GM12865 (cell line): ENCODE data around the gene USP53.

ENCODE experiments used
- DNase-seq: peaks from one replicate; pipeline ENCODE4 v3.0.0; 2010; ENCODE audit warnings: low read depth
- H3K4me3 ChIP-seq: 2 replicates; pipeline ENCODE4 v1.5.1; 2011; ENCODE audit warnings: mild to moderate bottlenecking, low read depth, low read length, control low read depth
- CTCF ChIP-seq: IDR thresholded peaks from 2 replicates; pipeline ENCODE4 v1.5.1; 2011; ENCODE audit warnings: low read length, control low read depth, low read depth, inconsistent platforms; ENCODE audit not compliant: insufficient read depth; ENCODE audit errors: missing control alignments

The USP53 gene

DNA sequence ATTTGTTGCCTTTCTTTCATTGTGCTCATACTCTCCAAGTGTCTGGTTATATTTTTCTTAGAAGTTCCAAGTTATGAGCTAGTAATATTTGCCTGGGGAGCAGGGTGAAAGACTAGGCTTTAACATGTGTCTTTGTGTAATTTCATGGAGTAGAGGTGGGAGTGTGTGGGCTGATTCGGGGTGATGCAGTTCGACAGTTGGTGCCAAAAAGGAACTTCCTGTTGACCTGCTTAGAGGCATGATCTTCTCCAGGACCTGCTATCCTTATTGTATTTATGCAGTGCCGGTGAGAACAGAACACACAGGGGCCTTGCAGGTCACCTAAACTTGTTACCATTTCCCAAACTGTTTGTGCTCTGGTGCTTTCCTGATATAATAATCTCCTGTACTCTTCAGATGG lies 21.2 kb downstream of the USP53 start:
- no peak for TF ChIP-seq CTCF
- DNase-seq: peak; percentile 10
- no peak overlapping the region for H3K4me3 ChIP-seq

DNA sequence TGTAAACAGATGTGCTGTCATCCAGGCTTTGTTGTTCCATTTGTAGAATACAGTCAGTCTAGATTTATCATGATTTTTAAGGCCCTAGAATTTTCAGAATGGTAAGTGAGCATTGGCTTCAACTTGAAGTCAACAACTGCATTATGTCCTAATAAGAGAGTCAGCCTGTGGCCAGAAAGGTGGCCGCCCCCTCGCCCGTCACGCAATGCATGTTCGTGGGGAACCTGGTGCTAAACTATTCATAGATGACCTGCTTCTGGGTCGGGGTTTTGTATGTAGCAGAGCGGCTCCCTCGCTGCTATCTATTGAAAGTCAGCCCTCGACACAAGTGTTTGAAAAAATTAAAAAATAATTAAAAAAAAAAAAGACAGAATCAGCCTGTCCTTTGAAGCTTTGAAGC lies 24.7 kb downstream of the USP53 start:
- no peak overlapping the region for H3K4me3 ChIP-seq
- DNase-seq: no peak
- no peak for TF ChIP-seq CTCF

- TF ChIP-seq CTCF: no peak
- no peak overlapping the region for H3K4me3 ChIP-seq
- no peak for DNase-seq
Measured at GRCh38 chr4:119237642-119238041, 25.1 kb downstream of the USP53 start.

GRCh38 chr4:119238068-119238722 lies 25.7 kb downstream of the USP53 start:
- peak; percentile 90 for DNase-seq

GRCh38 chr4:119240128-119240527 lies 27.6 kb downstream of the USP53 start:
- no peak for DNase-seq
- no peak for TF ChIP-seq CTCF
- no peak overlapping the region for H3K4me3 ChIP-seq

More at GRCh38 chr4:119238068-119238722, 25.7 kb downstream of the USP53 start:
- H3K4me3 ChIP-seq: no peak overlapping the region
- TF ChIP-seq CTCF: no peak

GRCh38 chr4:119240568-119240967 lies 28.1 kb downstream of the USP53 start:
- TF ChIP-seq CTCF: no peak
- no peak overlapping the region for H3K4me3 ChIP-seq
- no peak for DNase-seq

- TF ChIP-seq CTCF: no peak
- no peak for DNase-seq
- H3K4me3 ChIP-seq: no peak overlapping the region
Measured at GRCh38 chr4:119242417-119242816, 29.9 kb downstream of the USP53 start.
